Activated B cell treated with CpG ODN at 0.5 μM for 24 hours (primary cell): ENCODE measurements around the gene CEP89. TPM values are rescaled to one million over a fixed set of nuclear protein-coding genes. Genes with fewer than 3 reads are reported as not detected.
"Not testable (repeated sequence)": the region's sequence is repeated elsewhere in the genome, so short reads cannot be mapped to it uniquely, and the experiment has no call there.

ENCODE experiments used
- ATAC-seq: fragments of 200-7000 bp; cut with Tn5 transposase; one replicate; pipeline ENCODE4 v1.10.0; 2021; ENCODE audit warnings: low read depth, mild to moderate bottlenecking, moderate library complexity
- CTCF ChIA-PET: fragments of 350-600 bp; sonication (Branson Sonifier 250); formaldehyde crosslinking; loops from one replicate; lab custom pipeline; 2021; ENCODE audit warnings: antibody characterized with exemption; lab: Charles Lee
- POLR2A ChIA-PET: fragments of 350-600 bp; sonication (Branson Sonifier 250); formaldehyde crosslinking; loops from one replicate; lab custom pipeline; 2021; ENCODE audit warnings: antibody characterized with exemption; lab: Charles Lee
- DNase-seq: peaks from one replicate; pipeline ENCODE4 v3.0.0; 2022
- H3K27ac Mint-ChIP-seq: one replicate; pipeline ENCODE4 v1.8.0; 2020; ENCODE audit warnings: mixed read lengths
- H3K27me3 Mint-ChIP-seq: one replicate; pipeline ENCODE4 v1.8.0; 2021; ENCODE audit warnings: mixed read lengths
- H3K36me3 Mint-ChIP-seq: one replicate; pipeline ENCODE4 v1.8.0; 2021; ENCODE audit warnings: low read depth, mixed read lengths
- H3K4me1 Mint-ChIP-seq: one replicate; pipeline ENCODE4 v1.8.0; 2021; ENCODE audit warnings: mixed read lengths
- H3K4me3 Mint-ChIP-seq: one replicate; pipeline ENCODE4 v1.8.0; 2020; ENCODE audit warnings: mild to moderate bottlenecking, mixed read lengths
- H3K9me3 Mint-ChIP-seq: one replicate; pipeline ENCODE4 v1.8.0; 2020; ENCODE audit warnings: mixed read lengths
- CTCF ChIP-seq: fragments of 200-600 bp; IDR thresholded peaks from one replicate; pipeline ENCODE4 v1.8.0; 2022; ENCODE audit warnings: antibody characterized with exemption, mild to moderate bottlenecking
- intact Hi-C: fragments of 100-400 bp; cut with micrococcal nuclease; formaldehyde crosslinking; loops from one replicate; pipeline ENCODE4 v1.15.1; 2024
- total RNA-seq: library from RNA; stranded (reverse); gene quantifications from 2 replicates; pipeline ENCODE4 v1.2.3, GENCODE V29; 2022

The CEP89 gene
- total RNA-seq, 1 donor from 2014 or later, result 19.4 TPM

GRCh38 chr19:32858155-32858554, 113.6 kb downstream of the CEP89 start:
- ChIA-PET CTCF (no interaction called here), POLR2A (no interaction called here)
- Mint-ChIP-seq H3K36me3 (no peaks in the 10 kb centered on the region), H3K27ac (no peak overlapping the region), H3K27me3 (no peaks in the 10 kb centered on the region), H3K4me3 (no peak overlapping the region), H3K9me3 (no peaks in the 10 kb centered on the region), H3K4me1 (no peaks in the 10 kb centered on the region)
- intact Hi-C loops, result no loop called here
- ATAC-seq (no peak), DNase-seq (no peak)
- no peak for TF ChIP-seq CTCF

GRCh38 chr19:32857584-32857983, 114.2 kb downstream of the CEP89 start:
- Mint-ChIP-seq H3K27me3 (no peaks in the 10 kb centered on the region), H3K27ac (no peak overlapping the region), H3K4me1 (no peaks in the 10 kb centered on the region), H3K36me3 (no peaks in the 10 kb centered on the region), H3K4me3 (no peak overlapping the region), H3K9me3 (no peaks in the 10 kb centered on the region)
- CTCF ChIA-PET, result no interaction called here
- intact Hi-C loops, result no loop called here
- ATAC-seq (no peak), DNase-seq (no peak)
- TF ChIP-seq CTCF, result no peak
- POLR2A ChIA-PET, result no interaction called here

- H3K4me1 Mint-ChIP-seq, H3K4me3 Mint-ChIP-seq, H3K36me3 Mint-ChIP-seq, POLR2A ChIA-PET, DNase-seq, CTCF ChIA-PET, H3K9me3 Mint-ChIP-seq, intact Hi-C loops, ATAC-seq, H3K27ac Mint-ChIP-seq, H3K27me3 Mint-ChIP-seq: not testable (repeated sequence)
Measured at GRCh38 chr19:32856818-32857217, 114.9 kb downstream of the CEP89 start.

- ATAC-seq (no peak), DNase-seq (no peak)
- Mint-ChIP-seq H3K9me3 (peaks cover 3% of the 10 kb centered on the region), H3K4me1 (no peaks in the 10 kb centered on the region), H3K27ac (no peak overlapping the region), H3K27me3 (no peaks in the 10 kb centered on the region), H3K4me3 (no peak overlapping the region), H3K36me3 (no peaks in the 10 kb centered on the region)
- intact Hi-C loops, result no loop called here
- TF ChIP-seq CTCF, result no peak
- CTCF ChIA-PET, result no interaction called here
- POLR2A ChIA-PET, result no interaction called here
Measured at GRCh38 chr19:32852216-32852615, 119.5 kb downstream of the CEP89 start.

- H3K4me1 Mint-ChIP-seq, DNase-seq, H3K27me3 Mint-ChIP-seq, H3K36me3 Mint-ChIP-seq, H3K27ac Mint-ChIP-seq, CTCF ChIA-PET, H3K4me3 Mint-ChIP-seq, intact Hi-C loops, ATAC-seq, POLR2A ChIA-PET, H3K9me3 Mint-ChIP-seq: not testable (repeated sequence)
Measured at GRCh38 chr19:32848035-32848434, 123.7 kb downstream of the CEP89 start.

- TF ChIP-seq CTCF, result no peak
- Mint-ChIP-seq H3K9me3 (peaks cover 21% of the 10 kb centered on the region), H3K4me1 (no peaks in the 10 kb centered on the region), H3K4me3 (no peak overlapping the region), H3K27me3 (no peaks in the 10 kb centered on the region), H3K27ac (no peak overlapping the region), H3K36me3 (peaks cover 3% of the 10 kb centered on the region)
- ChIA-PET POLR2A (no interaction called here), CTCF (no interaction called here)
- intact Hi-C loops, result no loop called here
- no peak for ATAC-seq
- no peak for DNase-seq
Measured at GRCh38 chr19:32843716-32844245, 128.0 kb downstream of the CEP89 start.
